HepG2 (cell line): ENCODE data around the gene TSKU. TPM values are rescaled to one million over a fixed set of nuclear protein-coding genes. Genes with fewer than 3 reads are reported as not detected.
A peak's percentile ranks its signal among the peaks of the same experiment; 100 is the strongest.

ENCODE experiments used
- ATAC-seq: fragments of 200-7000 bp; cut with Tn5 transposase; 3 replicates; pipeline ENCODE4 v1.9.1; 2020; ENCODE audit warnings: mild to moderate bottlenecking, moderate library complexity
- BruUV-seq: library from RNA; stranded (reverse); fragments of 400-500 nt; replicated peaks from 2 replicates; lab custom pipeline; 2021; lab: Mats Ljungman, UMichigan
- CTCF ChIA-PET: fragments of 300-600 bp; formaldehyde crosslinking; extraction: SDS; loops from one replicate; lab custom pipeline; 2021; ENCODE audit warnings: low total read pairs, inconsistent platforms, low intra/inter-chr PET ratio; lab: Yijun Ruan, JAX
- POLR2A ChIA-PET: fragments of 350-600 bp; sonication (Branson Sonifier 250); formaldehyde crosslinking; loops from one replicate; lab custom pipeline; 2020; ENCODE audit warnings: antibody characterized with exemption, inconsistent platforms; lab: Yijun Ruan, JAX
- DNase-seq: peaks from one replicate; pipeline ENCODE4 v3.0.0-alpha.2; 2015; ENCODE audit warnings: low spot score
- FAIRE-seq: peaks from 3 replicates; lab custom pipeline; 2011; peaks lifted over from hg19 to GRCh38; lab: Jason Lieb, UNC
- H2AFZ ChIP-seq: one replicate; pipeline ENCODE4 v1.6.1; 2011; ENCODE audit warnings: low read length, inconsistent platforms
- H3K27ac ChIP-seq: fragments of 300-600 bp; 3 replicates; pipeline ENCODE4 v1.8.0; 2011; ENCODE audit warnings: mixed run types, mild to moderate bottlenecking, mixed read lengths, low read length, inconsistent platforms; ENCODE audit not compliant: insufficient read depth; ENCODE audit errors: extremely low read length
- H3K27me3 ChIP-seq, 2 experiments: fragments of 200-600 bp in 1 of 2; 2 replicates in 1 of 2; 3 replicates in 1 of 2; pipeline versions ENCODE4 v1.6.0 to v1.8.0; 2011; ENCODE audit warnings: low read length in 2 of 2, mild to moderate bottlenecking in 2 of 2, moderate library complexity in 2 of 2, inconsistent platforms in 1 of 2; ENCODE audit not compliant: insufficient read depth in 2 of 2, control insufficient read depth in 1 of 2
- H3K36me3 ChIP-seq, 2 experiments: fragments of 200-600 bp in 1 of 2; replicated peaks in 1 of 2; 2 replicates in 1 of 2; 3 replicates in 1 of 2; pipeline versions ENCODE4 v1.5.1 to v1.8.0; 2011; ENCODE audit warnings: low read length in 2 of 2, inconsistent platforms in 1 of 2; ENCODE audit not compliant: insufficient read depth in 2 of 2, control insufficient read depth in 1 of 2
- H3K4me1 ChIP-seq: 2 replicates; pipeline ENCODE4 v1.5.1; 2012; ENCODE audit warnings: low read length, inconsistent platforms; ENCODE audit not compliant: insufficient read depth
- H3K4me2 ChIP-seq: 2 replicates; pipeline ENCODE4 v1.6.0; 2011; ENCODE audit warnings: low read depth, low read length, inconsistent platforms
- H3K4me3 ChIP-seq, 3 experiments: fragments of 200-600 bp in 1 of 3; sonication (generic), shearing (Covaris generic) in 1 of 3; replicated peaks in 1 of 3; 2 replicates each; pipeline ENCODE4 v1.5.1; 2011 to 2016; ENCODE audit warnings: low read length in 3 of 3, inconsistent platforms in 2 of 3, low read depth in 2 of 3, mild to moderate bottlenecking in 2 of 3, control low read depth in 1 of 3, mixed read lengths in 1 of 3; ENCODE audit not compliant: insufficient read depth in 1 of 3
- H3K79me2 ChIP-seq: one replicate; pipeline ENCODE4 v1.6.1; 2011; ENCODE audit warnings: low read length, inconsistent platforms; ENCODE audit not compliant: insufficient read depth
- H3K9ac ChIP-seq: 2 replicates; pipeline ENCODE4 v1.6.0; 2011; ENCODE audit warnings: mild to moderate bottlenecking, low read depth, low read length, inconsistent platforms; ENCODE audit not compliant: insufficient read depth
- H3K9me3 ChIP-seq: 2 replicates; pipeline ENCODE4 v1.5.1; 2012; ENCODE audit warnings: mild to moderate bottlenecking, low read length
- H4K20me1 ChIP-seq: 2 replicates; pipeline ENCODE4 v1.6.0; 2011; ENCODE audit warnings: inconsistent platforms, mild to moderate bottlenecking, low read length, moderate library complexity; ENCODE audit not compliant: insufficient read depth
- ATF1 ChIP-seq: IDR thresholded peaks from 2 replicates; pipeline ENCODE4 v1.6.1; 2016; ENCODE audit warnings: mild to moderate bottlenecking, control low read depth
- ATF6 ChIP-seq: sonication (generic); formaldehyde crosslinking; conservative IDR thresholded peaks from 2 replicates; pipeline ENCODE4 v1.4.0; 2020; ENCODE audit warnings: missing genetic modification reagents
- HNF1A ChIP-seq, 2 experiments: sonication (generic) in 1 of 2; formaldehyde crosslinking in 1 of 2; IDR thresholded peaks; 2 replicates each; pipeline versions ENCODE4 v1.4.0 to v1.6.1; 2016 to 2020; ENCODE audit warnings: borderline replicate concordance in 1 of 2, low read depth in 1 of 2, mild to moderate bottlenecking in 1 of 2, missing genetic modification reagents in 1 of 2
- MAFG ChIP-seq: sonication (generic); formaldehyde crosslinking; IDR thresholded peaks from 2 replicates; pipeline ENCODE4 v1.5.1; 2020; ENCODE audit warnings: mild to moderate bottlenecking, missing genetic modification reagents
- MED1 ChIP-seq: sonication (generic); formaldehyde crosslinking; IDR thresholded peaks from 2 replicates; pipeline ENCODE4 v1.4.0; 2020; ENCODE audit warnings: missing genetic modification reagents
- POLR2AphosphoS5 ChIP-seq: IDR thresholded peaks from 2 replicates; pipeline ENCODE4 v1.6.1; 2012; ENCODE audit warnings: low read depth, low read length
- TOE1 ChIP-seq: sonication (generic); formaldehyde crosslinking; IDR thresholded peaks from 2 replicates; pipeline ENCODE4 v1.4.0; 2020; ENCODE audit warnings: mild to moderate bottlenecking, missing genetic modification reagents
- ZBTB10 ChIP-seq: sonication (generic); formaldehyde crosslinking; IDR thresholded peaks from 2 replicates; pipeline ENCODE4 v1.4.0; 2020; ENCODE audit warnings: missing genetic modification reagents, borderline replicate concordance
- ZNF280D ChIP-seq: sonication (generic); formaldehyde crosslinking; IDR thresholded peaks from 2 replicates; pipeline ENCODE4 v1.5.1; 2020; ENCODE audit warnings: mild to moderate bottlenecking, missing genetic modification reagents
- ZNF317 ChIP-seq: sonication (generic); formaldehyde crosslinking; IDR thresholded peaks from 2 replicates; pipeline ENCODE4 v1.5.0; 2020; ENCODE audit warnings: mild to moderate bottlenecking, missing genetic modification reagents
- ZNF335 ChIP-seq: sonication (generic); formaldehyde crosslinking; IDR thresholded peaks from 2 replicates; pipeline ENCODE4 v1.4.0; 2020; ENCODE audit warnings: missing genetic modification reagents
- ZNF451 ChIP-seq: sonication (generic); formaldehyde crosslinking; IDR thresholded peaks from 2 replicates; pipeline ENCODE4 v1.5.0; 2020; ENCODE audit warnings: mild to moderate bottlenecking, missing genetic modification reagents
- WGBS: methylation state at CpG from one replicate; pipeline ENCODE4 v1.1.6; 2017; ENCODE audit warnings: low lambda C conversion rate; 5-methylcytosine and 5-hydroxymethylcytosine counted together
- in situ Hi-C: cut with HindIII; loops from 2 replicates; pipeline ENCODE4 v1.10.0; 2017; ENCODE audit warnings: low pct_unique_long_range_greater_than_20kb; ENCODE audit not compliant: extremely low pct_ligation_motif_present
- intact Hi-C: fragments of 100-400 bp; cut with micrococcal nuclease; formaldehyde crosslinking; loops from one replicate; pipeline ENCODE4 v1.10.0; 2022; ENCODE audit not compliant: unreplicated experiment
- polyA plus RNA-seq, 8 experiments: library from polyadenylated mRNA; depleted of rRNA in 3 of 8; stranded (reverse) in 7 of 8; unstranded in 1 of 8; fragments of >200 nt; fragmentation: Illumina TruSeq in 4 of 8; extraction: Trizol in 4 of 8; gene quantifications; 2 replicates each; pipeline versions ENCODE4 v1.2.1 to v1.2.3, GENCODE V29; 2011 to 2016; ENCODE audit warnings: low read depth in 4 of 8, missing spikeins in 1 of 8, mixed read lengths in 1 of 8; ENCODE audit not compliant: insufficient read depth in 1 of 8
- total RNA-seq, 5 experiments: library from RNA; depleted of rRNA; stranded (reverse); fragments of >200 nt; fragmentation: Illumina TruSeq; extraction: Trizol; gene quantifications; 2 replicates each; pipeline ENCODE4 v1.2.3, GENCODE V29; 2016; ENCODE audit warnings: low read depth in 1 of 5

TSKU gene
- total and polyA plus RNA-seq, 2 of the 13 experiments (the other 11 are each of a cell fraction or from before 2014, with no cell fraction given) = 20.3 to 21.4 TPM

GRCh38 chr11:76776472-76776871 lies 6.7 kb upstream of the TSKU start:
- intact Hi-C loops = no loop called here
- in situ Hi-C loops = no loop called here
- Histone ChIP-seq H4K20me1 (no peaks in the 10 kb centered on the region), H2AFZ (no peak overlapping the region), H3K4me1 (peaks cover 67% of the 10 kb centered on the region), H3K4me3 (no peak overlapping the region), H3K79me2 (no peaks in the 10 kb centered on the region), H3K9ac (no peak overlapping the region), H3K27ac (no peak overlapping the region), H3K27me3 (no peaks in the 10 kb centered on the region), H3K4me2 (no peak overlapping the region), H3K36me3 (no peaks in the 10 kb centered on the region), H3K9me3 (peaks cover 11% of the 10 kb centered on the region)
- BruUV-seq = no TSS peak
- TF ChIP-seq MAFG (CRISPR knock-in tag) = no peak
- TF ChIP-seq TOE1 = no peak
- TF ChIP-seq MED1 (CRISPR knock-in tag) = no peak
- no peak for TF ChIP-seq ZNF451
- TF ChIP-seq HNF1A (IDR thresholded peaks at IDR 0.05; ENCODE audit: low read depth) = no peak
- TF ChIP-seq HNF1A (CRISPR knock-in tag; IDR thresholded peaks at IDR 0.05; ENCODE audit: borderline replicate concordance) = no peak
- TF ChIP-seq ZNF335 = no peak
- TF ChIP-seq ZNF317 (CRISPR knock-in tag) = peak; percentile 89
- no peak for TF ChIP-seq POLR2AphosphoS5
- TF ChIP-seq ATF6 = no peak
- TF ChIP-seq ZNF280D (CRISPR knock-in tag) = 0 out of 2 replicates have a peak, but pooled peaks have one; percentile 51
- TF ChIP-seq ATF1 (CRISPR knock-in tag) = no peak
- TF ChIP-seq ZBTB10 (CRISPR knock-in tag) = no peak
- CTCF ChIA-PET = no interaction called here
- FAIRE-seq (no peak), ATAC-seq (no peak), DNase-seq (no peak)
- WGBS = 98% methylated on average over 3 of the region's 3 CpGs
- POLR2A ChIA-PET = no interaction called here
